Kidney glomerular epithelial cell (primary cell): Measurements from ENCODE around the gene OR8A1.
A peak's percentile ranks its signal among the peaks of the same experiment; 100 is the strongest.

Experiments
- DNase-seq: peaks from one replicate; lab custom pipeline; 2025; lab: John Stamatoyannopoulos, UW

Gene OR8A1

GRCh38 chr11:124569697-124570096 is at the start of gene OR8A1:
TSS of gene OR8A1 (plus strand) at chr11:124569997. CDS start at chr11:124570120, 123 bp downstream.
- no peak for DNase-seq

GRCh38 chr11:124520550-124520854 is 49.3 kb upstream of the OR8A1 start:
- DNase-seq, result no peak

GRCh38 chr11:124533626-124534025 is 36.2 kb upstream of the OR8A1 start:
- no peak for DNase-seq

- no peak for DNase-seq
Measured at GRCh38 chr11:124534051-124534450, 35.7 kb upstream of the OR8A1 start.

- DNase-seq, result no peak
Measured at GRCh38 chr11:124535552-124536232, 34.1 kb upstream of the OR8A1 start.

- DNase-seq, result no peak
Measured at GRCh38 chr11:124536520-124536919, 33.3 kb upstream of the OR8A1 start.

GRCh38 chr11:124538019-124538418 is 31.8 kb upstream of the OR8A1 start:
- peak; percentile 31 for DNase-seq

- no peak for DNase-seq
Measured at GRCh38 chr11:124541204-124541603, 28.6 kb upstream of the OR8A1 start.

- DNase-seq, result no peak
Measured at GRCh38 chr11:124543145-124543544, 26.7 kb upstream of the OR8A1 start.

GRCh38 chr11:124543554-124543953 is 26.2 kb upstream of the OR8A1 start, which contains the start of gene OR8B12:
TSS of gene OR8B12 (minus strand) at chr11:124543654. CDS start at chr11:124543654, 0 bp downstream.
- DNase-seq, result no peak

- DNase-seq, result no peak
Measured at GRCh38 chr11:124551189-124551588, 18.6 kb upstream of the OR8A1 start.

- no peak for DNase-seq
Measured at GRCh38 chr11:124551987-124552386, 17.8 kb upstream of the OR8A1 start.

- DNase-seq, result no peak
Measured at GRCh38 chr11:124556828-124557227, 13.0 kb upstream of the OR8A1 start.

- no peak for DNase-seq
Measured at GRCh38 chr11:124570160-124570559, 363 bp downstream of the OR8A1 start.

GRCh38 chr11:124577716-124578427 is 8.1 kb downstream of the OR8A1 start:
- DNase-seq, result no peak

GRCh38 chr11:124578761-124579160 is 9.0 kb downstream of the OR8A1 start:
- DNase-seq, result no peak

- DNase-seq, result no peak
Measured at GRCh38 chr11:124581817-124582216, 12.0 kb downstream of the OR8A1 start.

- DNase-seq, result no peak
Measured at GRCh38 chr11:124582565-124582964, 12.8 kb downstream of the OR8A1 start.

- no peak for DNase-seq
Measured at GRCh38 chr11:124583781-124584180, 14.0 kb downstream of the OR8A1 start.

- DNase-seq, result no peak
Measured at GRCh38 chr11:124584681-124585372, 15.0 kb downstream of the OR8A1 start.

- DNase-seq, result peak; percentile 51
Measured at GRCh38 chr11:124586238-124586860, 16.6 kb downstream of the OR8A1 start.

GRCh38 chr11:124591430-124591829 is 21.6 kb downstream of the OR8A1 start:
- no peak for DNase-seq

GRCh38 chr11:124592627-124593026 is 22.8 kb downstream of the OR8A1 start:
- no peak for DNase-seq
